HG03135 (cell line): ENCODE results near the gene B4GALT4.
"Not testable (repeated sequence)": the region's sequence is repeated elsewhere in the genome, so short reads cannot be mapped to it uniquely, and the experiment has no call there.

Source experiments
- ATAC-seq: cut with Tn5 transposase; IDR thresholded peaks from one replicate; pipeline ENCODE4 v1.9.1; 2021; ENCODE audit warnings: mild to moderate bottlenecking, moderate library complexity; ENCODE audit not compliant: unreplicated experiment

B4GALT4 gene

GRCh38 chr3:119240591-119241434 is at the start of gene B4GALT4:
B4GALT4 (minus strand) TSS chr3:119240878; CDS start chr3:119230099, 10,779 bp downstream.
- peak; percentile 83 for ATAC-seq

- no peak for ATAC-seq
Observed at GRCh38 chr3:119289404-119289770, 48.7 kb upstream of the B4GALT4 start.

- ATAC-seq, result no peak
Observed at GRCh38 chr3:119288669-119289403, 48.2 kb upstream of the B4GALT4 start.

GRCh38 chr3:119279584-119280243 is 39.0 kb upstream of the B4GALT4 start:
- ATAC-seq, result no peak

- no peak for ATAC-seq
Observed at GRCh38 chr3:119279101-119279554, 38.5 kb upstream of the B4GALT4 start.

GRCh38 chr3:119276680-119277079 is 36.0 kb upstream of the B4GALT4 start:
- no peak for ATAC-seq

- ATAC-seq, result not testable (repeated sequence)
Observed at GRCh38 chr3:119270212-119270611, 29.5 kb upstream of the B4GALT4 start.

GRCh38 chr3:119261055-119261454 is 20.4 kb upstream of the B4GALT4 start:
- no peak for ATAC-seq

- ATAC-seq, result no peak
Observed at GRCh38 chr3:119259821-119260220, 19.1 kb upstream of the B4GALT4 start.

GRCh38 chr3:119258915-119259314 is 18.2 kb upstream of the B4GALT4 start:
- ATAC-seq, result peak; percentile 84

- peak; percentile 63 for ATAC-seq
Observed at GRCh38 chr3:119257654-119258410, 17.2 kb upstream of the B4GALT4 start.

GRCh38 chr3:119257111-119257510 is 16.4 kb upstream of the B4GALT4 start:
- ATAC-seq, result no peak

GRCh38 chr3:119255214-119255613 is 14.5 kb upstream of the B4GALT4 start:
- no peak for ATAC-seq

GRCh38 chr3:119245778-119246177 is 5.1 kb upstream of the B4GALT4 start:
- no peak for ATAC-seq

GRCh38 chr3:119243712-119244111 is 3.0 kb upstream of the B4GALT4 start:
- ATAC-seq, result no peak

GRCh38 chr3:119243058-119243529 is 2.4 kb upstream of the B4GALT4 start:
- ATAC-seq, result not testable (repeated sequence)

- not testable (repeated sequence) for ATAC-seq
Observed at GRCh38 chr3:119242387-119243057, 1.8 kb upstream of the B4GALT4 start.

GRCh38 chr3:119240101-119240590 is 532 bp downstream of the B4GALT4 start:
- ATAC-seq, result peak; percentile 14

GRCh38 chr3:119239206-119239820 is 1.4 kb downstream of the B4GALT4 start:
- ATAC-seq, result no peak
